ENCODE data around the gene MAP4K4.

Gene MAP4K4

GRCh38 chr2:101847661-101848339 is 150.3 kb downstream of the MAP4K4 start:
- no peak overlapping the region for H3K9ac ChIP-seq (ENCODE audit: low read depth, low read length, poor library complexity, severe bottlenecking)
- TF ChIP-seq CTCF (conservative IDR thresholded peaks at IDR 0.05; ENCODE audit: low read length) (no peak), EZH2phosphoT487 (IDR thresholded peaks at IDR 0.05; ENCODE audit: borderline replicate concordance) (no peak)
- no peak overlapping the region for H3K4me2 ChIP-seq (ENCODE audit: low read depth, low read length, poor library complexity, severe bottlenecking)
- H3K9me2 ChIP-seq (replicated peaks; ENCODE audit: low read depth, low read length), result no peaks in the 10 kb centered on the region
- peaks cover 16% of the 10 kb centered on the region for H3K4me1 ChIP-seq (ENCODE audit: insufficient read depth, low read length, poor library complexity, severe bottlenecking)
- H3F3A ChIP-seq (ENCODE audit: low read depth), result no peaks in the 10 kb centered on the region
- H2AFZ ChIP-seq (ENCODE audit: low read length), result no peak overlapping the region
- no peaks in the 10 kb centered on the region for H3K9me3 ChIP-seq (ENCODE audit: insufficient read depth, low read depth, low read length)
- peaks cover 60% of the 10 kb centered on the region for H3K36me3 ChIP-seq (ENCODE audit: insufficient read depth, low read length)
- no peaks in the 10 kb centered on the region for H3K27me3 ChIP-seq (ENCODE audit: insufficient read depth, low read length, poor library complexity, severe bottlenecking)
- no peak overlapping the region for H3K4me3 ChIP-seq (ENCODE audit: low read length, poor library complexity, severe bottlenecking)
- H3K79me2 ChIP-seq (ENCODE audit: insufficient read depth, low read length), result no peaks in the 10 kb centered on the region
- H4K20me1 ChIP-seq (ENCODE audit: insufficient read depth, low read length, poor library complexity, severe bottlenecking), result no peaks in the 10 kb centered on the region

- Histone ChIP-seq H3F3A (ENCODE audit: low read depth) (no peaks in the 10 kb centered on the region), H3K9me2 (replicated peaks; ENCODE audit: low read depth, low read length) (no peaks in the 10 kb centered on the region), H3K4me1 (ENCODE audit: insufficient read depth, low read length, poor library complexity, severe bottlenecking) (peaks cover 5% of the 10 kb centered on the region), H4K20me1 (ENCODE audit: insufficient read depth, low read length, poor library complexity, severe bottlenecking) (no peaks in the 10 kb centered on the region), H2AFZ (ENCODE audit: low read length) (no peak overlapping the region), H3K36me3 (ENCODE audit: insufficient read depth, low read length) (peaks cover 60% of the 10 kb centered on the region), H3K4me3 (ENCODE audit: low read length, poor library complexity, severe bottlenecking) (no peak overlapping the region), H3K4me2 (ENCODE audit: low read depth, low read length, poor library complexity, severe bottlenecking) (no peak overlapping the region), H3K79me2 (ENCODE audit: insufficient read depth, low read length) (no peaks in the 10 kb centered on the region), H3K27me3 (ENCODE audit: insufficient read depth, low read length, poor library complexity, severe bottlenecking) (no peaks in the 10 kb centered on the region), H3K9ac (ENCODE audit: low read depth, low read length, poor library complexity, severe bottlenecking) (no peak overlapping the region), H3K9me3 (ENCODE audit: insufficient read depth, low read depth, low read length) (no peaks in the 10 kb centered on the region)
- TF ChIP-seq EZH2phosphoT487 (IDR thresholded peaks at IDR 0.05; ENCODE audit: borderline replicate concordance) (no peak), CTCF (conservative IDR thresholded peaks at IDR 0.05; ENCODE audit: low read length) (no peak)
Observed at GRCh38 chr2:101848769-101849410, 151.4 kb downstream of the MAP4K4 start.

DNA sequence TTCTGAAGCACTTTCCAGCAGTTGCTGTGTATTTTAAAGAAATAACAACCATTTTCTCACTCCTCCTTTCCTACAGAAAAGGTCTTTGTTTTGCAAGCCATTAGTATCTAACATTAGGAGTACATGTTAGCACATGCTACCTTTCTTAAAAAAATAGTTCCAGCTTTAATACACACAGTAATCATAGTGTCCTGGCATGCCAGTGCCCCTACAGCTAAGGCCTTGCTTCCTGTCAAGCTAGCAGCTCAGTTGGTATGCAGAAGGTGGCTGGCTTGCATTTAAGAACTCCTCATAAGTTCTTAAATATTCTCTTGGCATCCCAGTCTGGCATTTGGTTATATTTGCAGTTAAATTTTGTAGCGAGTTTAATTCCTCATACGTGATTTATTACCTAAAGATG is 152.9 kb downstream of the MAP4K4 start:
- no peaks in the 10 kb centered on the region for H4K20me1 ChIP-seq (ENCODE audit: insufficient read depth, low read length, poor library complexity, severe bottlenecking)
- H3K9ac ChIP-seq (ENCODE audit: low read depth, low read length, poor library complexity, severe bottlenecking), result no peak overlapping the region
- no peak overlapping the region for H2AFZ ChIP-seq (ENCODE audit: low read length)
- no peaks in the 10 kb centered on the region for H3K79me2 ChIP-seq (ENCODE audit: insufficient read depth, low read length)
- H3K9me2 ChIP-seq (replicated peaks; ENCODE audit: low read depth, low read length), result no peaks in the 10 kb centered on the region
- TF ChIP-seq CTCF (conservative IDR thresholded peaks at IDR 0.05; ENCODE audit: low read length) (no peak), EZH2phosphoT487 (IDR thresholded peaks at IDR 0.05; ENCODE audit: borderline replicate concordance) (no peak)
- no peaks in the 10 kb centered on the region for H3K27me3 ChIP-seq (ENCODE audit: insufficient read depth, low read length, poor library complexity, severe bottlenecking)
- H3K9me3 ChIP-seq (ENCODE audit: insufficient read depth, low read depth, low read length), result no peaks in the 10 kb centered on the region
- H3K4me2 ChIP-seq (ENCODE audit: low read depth, low read length, poor library complexity, severe bottlenecking), result no peak overlapping the region
- H3K36me3 ChIP-seq (ENCODE audit: insufficient read depth, low read length), result peaks cover 54% of the 10 kb centered on the region; the same call in 1 of the 2 replicates
- H3F3A ChIP-seq (ENCODE audit: low read depth), result no peaks in the 10 kb centered on the region
- no peak overlapping the region for H3K4me3 ChIP-seq (ENCODE audit: low read length, poor library complexity, severe bottlenecking)
- H3K4me1 ChIP-seq (ENCODE audit: insufficient read depth, low read length, poor library complexity, severe bottlenecking), result peaks cover 3% of the 10 kb centered on the region
